Putamen (tissue), 1 donor: ENCODE results near the gene CDC34.
A peak's percentile ranks its signal among the peaks of the same experiment; 100 is the strongest.
"Not testable (repeated sequence)": the region's sequence is repeated elsewhere in the genome, so short reads cannot be mapped to it uniquely, and the experiment has no call there.

Experiments used
- DNase-seq: peaks from one replicate; pipeline ENCODE4 v3.0.0-alpha.2; 2016; ENCODE audit warnings: low spot score

Gene CDC34

DNA sequence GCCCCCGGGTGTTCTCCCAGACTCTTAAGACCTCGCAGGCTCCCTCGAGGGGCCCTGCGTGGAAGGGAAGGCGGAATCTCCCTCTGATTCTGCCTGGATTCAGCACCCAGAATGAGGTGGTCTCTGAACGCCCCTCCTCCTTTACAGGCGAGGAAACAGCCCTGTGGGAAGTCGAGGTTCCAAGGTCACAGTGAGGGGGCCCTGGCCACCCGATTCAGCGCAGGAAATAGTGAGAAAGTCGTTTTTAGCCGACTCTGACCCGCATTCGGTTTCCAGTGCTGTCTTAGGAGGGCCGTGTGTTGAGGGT is 41.9 kb downstream of the CDC34 start:
- no peak for DNase-seq

- no peak for DNase-seq
These were observed 43.3 kb downstream of the CDC34 start for GRCh38 chr19:574658-575526.

DNA sequence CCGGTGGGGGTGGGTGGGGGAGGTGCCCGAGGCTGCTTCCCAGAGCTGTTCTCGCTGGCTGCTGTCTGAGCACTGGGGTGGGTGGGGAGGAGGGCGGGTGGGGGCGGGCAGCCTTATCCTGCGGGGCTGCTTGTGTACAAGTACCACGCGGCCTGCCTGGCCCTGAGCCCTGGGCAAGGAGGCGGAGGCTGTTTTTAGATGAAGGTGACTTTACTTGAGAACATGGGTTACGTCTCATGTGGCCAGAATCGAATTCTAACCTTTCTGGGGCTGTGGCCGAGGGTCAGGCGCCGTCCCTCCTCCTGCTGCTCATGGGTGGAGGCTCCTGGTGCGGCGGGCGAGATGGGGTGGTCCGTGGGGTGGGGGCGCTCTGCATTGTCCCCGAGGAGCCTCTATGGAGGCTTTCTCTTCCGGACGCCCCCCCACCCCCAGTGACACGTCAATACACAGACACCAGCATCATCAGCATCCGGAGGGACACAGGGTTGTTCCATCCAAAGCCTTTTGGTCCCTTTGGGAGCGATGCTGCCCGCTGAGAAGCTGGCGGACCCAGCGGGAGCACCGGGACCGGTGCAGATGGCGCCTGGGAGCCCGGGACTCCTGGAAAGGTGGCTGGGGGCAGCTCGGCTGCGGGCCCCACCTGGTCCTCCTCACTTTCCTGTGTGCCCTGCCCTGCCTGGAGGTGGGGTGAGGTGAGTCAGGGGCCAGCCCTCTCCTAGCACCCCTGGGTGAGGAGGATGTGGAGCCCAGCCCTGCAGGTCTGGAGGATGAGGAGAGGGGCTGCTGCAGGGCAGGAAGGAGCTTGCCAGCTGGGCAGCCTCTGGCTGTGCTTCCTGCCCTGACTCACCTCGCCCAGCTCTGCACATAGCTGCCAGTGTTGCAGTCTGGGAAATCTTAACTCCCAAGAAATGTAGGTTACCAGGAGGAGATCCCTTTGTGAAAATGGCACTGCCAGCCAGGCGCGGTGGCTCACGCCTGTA is 44.3 kb downstream of the CDC34 start:
- DNase-seq, result no peak

DNA sequence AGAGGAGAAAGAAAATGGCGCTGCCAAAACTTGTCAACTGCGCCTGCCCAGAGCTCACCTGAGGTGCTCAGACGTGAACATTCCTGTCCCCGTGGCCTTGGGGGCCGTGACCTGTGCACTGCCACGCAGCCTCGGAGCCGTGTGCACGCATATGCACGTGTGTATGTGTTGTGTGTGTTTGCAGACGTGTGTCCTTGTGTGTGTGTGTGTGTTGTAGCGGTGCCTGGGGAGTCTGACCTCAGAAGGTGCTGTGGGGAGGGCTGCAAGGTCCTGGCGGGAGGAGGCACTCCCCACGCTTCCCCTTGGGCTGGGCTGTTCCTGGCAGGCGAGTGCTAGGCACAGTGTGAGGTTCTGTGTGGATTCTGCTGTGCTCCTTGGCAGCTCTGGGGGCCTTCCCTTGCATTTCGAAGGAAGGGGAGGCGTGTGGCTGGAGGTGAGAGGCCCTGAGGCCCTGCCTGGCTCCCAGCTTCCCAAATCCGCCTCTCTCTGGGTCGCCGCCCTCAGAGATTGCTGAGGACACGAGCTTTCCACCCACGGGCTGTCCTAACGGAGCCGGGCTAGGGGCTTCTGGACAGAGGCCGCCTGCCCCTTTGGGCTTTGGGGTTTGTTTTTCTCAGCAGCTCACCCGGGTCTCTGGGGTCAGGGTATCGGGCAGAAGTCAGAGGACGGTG is 45.3 kb downstream of the CDC34 start:
- DNase-seq, result no peak

DNA sequence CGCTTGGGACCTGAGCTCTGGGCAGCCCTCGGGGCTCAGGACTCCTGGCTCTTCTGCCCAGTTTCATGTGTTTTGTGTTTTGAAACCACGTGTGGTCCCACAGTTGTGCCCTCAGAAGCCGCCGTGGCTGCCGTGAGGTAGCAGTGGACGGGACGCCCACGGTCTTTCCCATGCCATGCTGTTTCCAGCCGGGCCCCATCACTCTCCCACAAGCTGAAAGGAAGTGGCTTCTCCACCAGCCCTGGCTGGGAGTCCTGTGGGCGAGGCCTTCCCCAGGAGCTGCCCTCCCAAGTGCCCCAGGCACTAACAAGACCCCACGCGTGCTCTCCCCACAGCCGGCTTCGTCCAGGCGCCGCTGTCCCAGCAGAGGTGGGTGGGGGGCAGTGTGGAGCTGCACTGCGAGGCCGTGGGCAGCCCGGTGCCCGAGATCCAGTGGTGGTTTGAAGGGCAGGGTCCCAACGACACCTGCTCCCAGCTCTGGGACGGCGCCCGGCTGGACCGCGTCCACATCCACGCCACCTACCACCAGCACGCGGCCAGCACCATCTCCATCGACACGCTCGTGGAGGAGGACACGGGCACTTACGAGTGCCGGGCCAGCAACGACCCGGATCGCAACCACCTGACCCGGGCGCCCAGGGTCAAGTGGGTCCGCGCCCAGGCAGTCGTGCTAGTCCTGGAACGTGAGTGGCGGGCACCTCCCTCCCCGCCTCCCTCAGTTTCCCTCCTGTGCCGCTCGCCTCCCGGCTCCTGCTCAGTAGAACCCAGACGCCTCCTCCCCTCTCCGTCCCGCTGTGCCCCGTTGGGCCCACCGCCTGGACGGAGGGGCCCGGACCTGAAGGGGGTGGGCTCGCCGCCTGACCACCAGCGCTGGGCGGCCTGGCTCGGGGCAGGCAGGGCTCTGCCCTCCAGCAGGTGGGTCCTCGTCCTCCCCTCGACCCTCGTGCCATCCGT is 46.2 kb downstream of the CDC34 start:
- no peak for DNase-seq

- DNase-seq, result no peak
These were observed 47.7 kb downstream of the CDC34 start for GRCh38 chr19:579111-579841.

DNA sequence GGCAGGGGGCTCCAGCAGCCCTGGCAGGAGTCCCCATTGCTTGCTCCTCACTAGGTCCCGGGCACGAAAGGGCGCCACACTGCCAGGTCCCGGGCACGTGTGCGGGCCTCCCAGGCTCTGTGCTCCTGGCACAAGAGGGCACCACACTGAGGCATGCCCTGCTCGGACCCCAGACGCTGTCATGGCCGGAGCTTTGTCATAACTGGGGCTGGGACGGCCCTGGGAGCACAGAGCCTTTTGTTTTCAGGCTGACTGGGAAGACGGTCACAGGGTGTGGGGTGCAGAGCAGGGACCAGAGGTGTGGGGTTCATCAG is 48.2 kb downstream of the CDC34 start:
- no peak for DNase-seq

DNA sequence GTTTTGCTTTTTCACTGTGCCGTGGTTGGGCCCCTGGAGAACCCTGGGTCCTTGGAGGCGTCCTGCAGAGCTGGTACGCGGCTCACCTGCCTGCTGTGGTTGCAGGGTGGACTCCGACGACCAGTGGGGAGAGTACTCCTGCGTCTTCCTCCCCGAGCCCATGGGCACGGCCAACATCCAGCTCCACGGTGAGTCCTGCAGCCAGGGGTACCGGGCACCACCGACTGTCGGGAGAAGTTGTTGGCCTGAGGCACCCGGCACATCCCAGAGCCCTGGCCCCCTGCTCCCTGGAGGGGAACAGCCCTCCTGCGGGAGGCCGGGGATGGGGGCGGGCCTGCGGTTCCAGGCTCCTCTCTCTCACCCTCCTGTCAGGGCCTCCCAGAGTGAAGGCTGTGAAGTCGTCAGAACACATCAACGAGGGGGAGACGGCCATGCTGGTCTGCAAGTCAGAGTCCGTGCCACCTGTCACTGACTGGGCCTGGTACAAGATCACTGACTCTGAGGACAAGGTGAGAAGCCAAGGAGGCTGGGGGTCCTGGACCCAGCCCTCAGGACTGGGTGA is 48.8 kb downstream of the CDC34 start:
- DNase-seq, result no peak

GRCh38 chr19:581399-582111 is 50.0 kb downstream of the CDC34 start:
- no peak for DNase-seq

DNA sequence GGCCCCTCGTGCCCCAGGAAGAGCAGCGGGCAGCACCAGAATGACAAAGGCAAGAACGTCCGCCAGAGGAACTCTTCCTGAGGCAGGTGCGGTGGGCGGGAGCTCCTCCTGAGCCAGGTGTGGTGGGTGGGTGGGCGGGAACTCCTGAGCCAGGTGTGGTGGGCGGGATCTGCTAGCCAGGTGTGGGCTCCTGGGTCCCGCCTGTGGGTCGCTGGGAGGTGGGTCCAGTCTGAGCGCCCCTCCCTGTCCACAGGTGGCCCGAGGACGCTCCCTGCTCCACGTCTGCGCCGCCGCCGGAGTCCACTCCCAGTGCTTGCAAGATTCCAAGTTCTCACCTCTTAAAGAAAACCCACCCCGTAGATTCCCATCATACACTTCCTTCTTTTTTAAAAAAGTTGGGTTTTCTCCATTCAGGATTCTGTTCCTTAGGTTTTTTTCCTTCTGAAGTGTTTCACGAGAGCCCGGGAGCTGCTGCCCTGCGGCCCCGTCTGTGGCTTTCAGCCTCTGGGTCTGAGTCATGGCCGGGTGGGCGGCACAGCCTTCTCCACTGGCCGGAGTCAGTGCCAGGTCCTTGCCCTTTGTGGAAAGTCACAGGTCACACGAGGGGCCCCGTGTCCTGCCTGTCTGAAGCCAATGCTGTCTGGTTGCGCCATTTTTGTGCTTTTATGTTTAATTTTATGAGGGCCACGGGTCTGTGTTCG is 51.1 kb downstream of the CDC34 start:
- DNase-seq, result no peak

- no peak for DNase-seq
These were observed 51.8 kb downstream of the CDC34 start for GRCh38 chr19:583198-583967.

DNA sequence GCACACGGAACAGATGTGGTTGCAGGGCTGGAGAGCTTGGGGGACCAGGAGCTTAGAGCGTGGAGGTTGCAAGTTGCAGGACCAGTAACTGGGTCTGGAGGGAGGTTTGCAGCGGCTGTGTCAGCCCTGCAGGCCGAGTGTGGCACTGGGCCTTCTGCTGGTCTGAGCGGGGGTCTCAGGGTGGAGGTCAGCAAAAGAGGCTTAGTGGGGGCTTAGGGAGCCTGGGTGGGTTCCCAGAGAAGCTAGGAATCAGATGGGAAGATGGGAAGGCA is 52.3 kb downstream of the CDC34 start:
- no peak for DNase-seq

DNA sequence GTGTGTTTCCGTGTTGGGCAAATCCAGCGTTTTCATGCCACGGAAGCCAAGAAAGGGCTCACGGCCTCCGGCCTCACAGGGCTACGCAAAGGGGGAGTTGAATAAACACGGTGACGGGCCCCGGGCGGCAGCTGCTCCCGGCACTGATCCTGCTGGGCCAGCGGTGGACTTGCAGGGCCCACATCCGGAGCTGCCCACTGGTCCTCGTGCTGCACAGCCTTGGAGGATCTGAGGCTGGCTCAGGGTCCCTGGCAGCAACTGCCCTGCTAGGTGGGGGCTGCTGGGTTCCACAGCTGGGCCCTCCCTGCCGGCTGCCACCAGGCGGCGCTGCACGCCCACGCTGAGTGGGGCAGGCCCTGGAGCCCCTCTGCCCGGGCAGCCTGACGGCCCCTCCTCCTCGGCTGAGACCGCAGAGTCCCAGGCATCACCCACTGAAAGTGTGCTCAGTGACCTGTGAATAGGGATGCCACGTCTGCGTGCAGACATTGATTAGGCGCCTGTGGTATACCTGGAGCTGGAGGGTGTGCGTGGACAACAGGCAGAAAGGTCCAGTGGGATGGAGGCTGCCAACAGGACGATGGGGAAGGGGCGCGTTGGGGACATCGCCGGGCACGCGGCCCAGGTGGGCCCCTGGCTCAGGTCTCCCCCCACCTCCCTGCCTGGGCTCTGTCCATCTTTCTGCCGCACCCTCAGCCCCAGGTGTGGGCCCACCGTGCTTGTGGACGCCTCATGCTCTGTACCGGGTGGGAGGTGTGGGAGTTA is 52.9 kb downstream of the CDC34 start:
- DNase-seq, result no peak

GRCh38 chr19:585146-585545 is 53.6 kb downstream of the CDC34 start:
- DNase-seq, result not testable (repeated sequence)

GRCh38 chr19:585551-586110 is 54.1 kb downstream of the CDC34 start:
- no peak for DNase-seq

- DNase-seq, result peak; percentile 93
These were observed 56.7 kb downstream of the CDC34 start for GRCh38 chr19:588093-588740.
